HUDEP-2 (cell line): ENCODE measurements around the gene FMNL2.

Source experiments
- DNase-seq, 76 experiments: peaks; one replicate each; lab custom pipeline; 2025; ENCODE audit not compliant: unreplicated experiment in 76 of 76; lab: John Stamatoyannopoulos, UW

The FMNL2 gene

GRCh38 chr2:152444448-152444847 lies 109.5 kb downstream of the FMNL2 start:
- DNase-seq = no peak

- DNase-seq = no peak
Measured at GRCh38 chr2:152445375-152445774, 110.4 kb downstream of the FMNL2 start.

GRCh38 chr2:152445791-152446201 lies 110.8 kb downstream of the FMNL2 start:
- DNase-seq = no peak

- DNase-seq = no peak
Measured at GRCh38 chr2:152446213-152446612, 111.2 kb downstream of the FMNL2 start.

- no peak for DNase-seq
Measured at GRCh38 chr2:152447897-152448296, 112.9 kb downstream of the FMNL2 start.

DNA sequence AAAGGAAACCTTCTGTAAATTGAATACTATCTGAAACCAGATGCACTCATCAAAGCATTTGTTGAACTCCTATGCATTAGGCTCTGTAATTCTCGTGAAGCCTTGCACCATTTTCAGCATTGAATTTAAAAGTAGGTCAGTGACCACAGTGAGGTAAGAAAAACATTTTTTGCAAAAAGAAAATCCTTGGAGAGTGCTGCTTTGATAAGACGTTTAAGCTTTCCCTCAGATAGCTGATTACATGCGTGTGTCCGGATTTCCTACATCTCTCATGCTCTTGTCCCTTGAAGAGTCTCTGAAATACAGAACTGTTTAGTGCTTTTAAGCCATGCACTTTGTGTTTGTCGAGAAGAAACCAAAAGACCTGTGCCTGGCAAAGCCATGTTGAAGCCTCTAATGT lies 113.6 kb downstream of the FMNL2 start:
- DNase-seq = no peak

DNA sequence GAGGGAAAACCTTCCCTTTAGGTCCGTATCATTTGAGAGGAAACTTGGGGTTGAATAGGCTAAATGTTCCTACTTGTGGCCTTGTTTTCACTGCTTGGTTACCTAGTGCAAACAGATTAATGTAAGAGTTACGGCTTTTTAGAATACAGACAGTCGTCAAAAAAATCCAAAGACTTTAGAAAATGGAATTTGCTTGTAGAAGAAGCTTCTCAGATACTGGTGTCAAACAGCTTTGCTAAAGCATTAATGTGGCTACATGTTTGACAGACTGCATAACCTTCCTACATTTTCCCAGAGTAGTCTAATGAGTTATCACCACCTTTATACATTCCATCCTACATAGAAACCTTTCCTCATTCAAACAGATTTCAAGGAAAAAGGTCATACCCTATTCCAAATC lies 114.6 kb downstream of the FMNL2 start:
- no peak for DNase-seq

- no peak for DNase-seq
Measured at GRCh38 chr2:152450176-152450575, 115.2 kb downstream of the FMNL2 start.

- no peak for DNase-seq
Measured at GRCh38 chr2:152452256-152452973, 117.4 kb downstream of the FMNL2 start.

- no peak for DNase-seq
Measured at GRCh38 chr2:152453129-152453911, 118.3 kb downstream of the FMNL2 start.

DNA sequence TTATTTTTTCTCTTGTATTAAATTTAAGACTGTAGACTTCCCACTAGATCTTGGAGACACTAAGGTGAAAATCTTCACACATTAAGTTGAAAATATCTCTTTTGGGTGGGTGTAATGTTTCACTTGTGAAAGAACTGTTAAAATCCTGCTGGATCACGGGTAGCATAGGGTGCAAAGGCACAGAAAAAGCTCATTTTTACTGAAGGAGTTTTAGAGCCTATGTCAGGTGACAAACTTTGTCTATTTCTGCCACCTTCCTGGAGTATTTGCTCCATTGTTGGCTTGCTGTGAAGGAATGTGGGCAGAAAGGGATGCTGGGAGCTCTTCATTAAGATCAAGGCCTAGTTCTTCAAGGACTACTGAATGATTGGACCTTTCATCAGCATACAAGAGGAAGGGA lies 119.4 kb downstream of the FMNL2 start:
- DNase-seq = no peak

- DNase-seq = no peak
Measured at GRCh38 chr2:152454960-152455359, 120.0 kb downstream of the FMNL2 start.

- no peak for DNase-seq
Measured at GRCh38 chr2:152455738-152456137, 120.8 kb downstream of the FMNL2 start.

- no peak for DNase-seq
Measured at GRCh38 chr2:152456262-152456661, 121.3 kb downstream of the FMNL2 start.

GRCh38 chr2:152458441-152458940 lies 123.5 kb downstream of the FMNL2 start:
- DNase-seq = no peak

DNA sequence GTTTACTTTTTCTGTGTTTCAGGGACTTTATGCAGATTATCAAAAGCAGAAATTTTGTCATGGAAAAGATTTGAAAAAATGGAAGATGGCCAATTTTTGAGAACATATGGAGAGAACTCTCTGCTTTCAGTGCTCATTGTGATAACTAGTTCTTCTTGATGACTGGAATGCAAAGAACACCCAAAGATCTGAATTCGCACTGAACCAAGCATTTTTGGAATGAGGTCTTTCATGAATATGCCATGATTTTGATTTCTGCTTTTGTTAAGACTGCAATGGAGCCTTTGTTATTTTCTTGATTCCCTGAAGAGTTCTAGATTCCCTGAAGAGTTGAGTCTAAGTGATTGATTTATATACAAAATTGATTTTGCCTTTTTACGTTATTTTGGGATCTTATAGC lies 124.1 kb downstream of the FMNL2 start:
- DNase-seq = no peak

DNA sequence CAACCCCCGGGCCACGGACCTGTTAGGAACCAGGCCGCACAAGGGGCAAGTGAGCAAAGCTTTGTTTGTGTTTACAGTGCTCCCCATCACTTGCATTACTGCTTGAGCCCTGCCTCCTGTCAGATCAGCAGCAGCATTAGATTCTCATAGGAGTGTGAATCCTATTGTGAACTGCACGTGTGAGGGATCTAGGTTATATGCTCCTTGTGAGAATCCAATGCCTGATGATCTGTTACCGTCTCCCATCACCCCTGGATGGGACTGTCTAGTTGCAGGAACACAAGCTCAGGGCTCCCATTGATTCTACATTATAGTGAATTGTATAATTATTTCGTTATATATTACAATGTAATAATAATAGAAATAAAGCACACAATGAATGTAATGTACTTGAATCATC lies 125.6 kb downstream of the FMNL2 start:
- no peak for DNase-seq

DNA sequence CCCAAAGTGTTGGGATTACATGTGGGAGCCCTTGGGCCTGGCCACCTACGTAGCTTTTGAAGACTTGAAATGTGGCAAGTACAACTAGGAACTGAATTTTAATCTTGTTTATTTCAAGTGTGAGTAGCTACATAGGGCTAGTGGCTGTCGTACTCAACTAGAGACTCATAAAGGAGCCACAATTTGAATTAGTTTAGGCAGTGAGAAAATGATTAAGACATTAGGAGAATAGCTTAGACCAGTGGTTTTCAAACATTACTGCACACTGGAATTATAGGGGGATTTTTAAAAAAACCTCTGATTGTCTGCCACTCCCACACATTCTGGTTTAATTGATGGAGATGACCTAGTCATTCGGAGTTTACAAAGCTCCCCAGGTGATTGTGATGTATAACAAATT lies 127.1 kb downstream of the FMNL2 start:
- no peak for DNase-seq

GRCh38 chr2:152462779-152463178 lies 127.8 kb downstream of the FMNL2 start:
- DNase-seq = no peak

DNA sequence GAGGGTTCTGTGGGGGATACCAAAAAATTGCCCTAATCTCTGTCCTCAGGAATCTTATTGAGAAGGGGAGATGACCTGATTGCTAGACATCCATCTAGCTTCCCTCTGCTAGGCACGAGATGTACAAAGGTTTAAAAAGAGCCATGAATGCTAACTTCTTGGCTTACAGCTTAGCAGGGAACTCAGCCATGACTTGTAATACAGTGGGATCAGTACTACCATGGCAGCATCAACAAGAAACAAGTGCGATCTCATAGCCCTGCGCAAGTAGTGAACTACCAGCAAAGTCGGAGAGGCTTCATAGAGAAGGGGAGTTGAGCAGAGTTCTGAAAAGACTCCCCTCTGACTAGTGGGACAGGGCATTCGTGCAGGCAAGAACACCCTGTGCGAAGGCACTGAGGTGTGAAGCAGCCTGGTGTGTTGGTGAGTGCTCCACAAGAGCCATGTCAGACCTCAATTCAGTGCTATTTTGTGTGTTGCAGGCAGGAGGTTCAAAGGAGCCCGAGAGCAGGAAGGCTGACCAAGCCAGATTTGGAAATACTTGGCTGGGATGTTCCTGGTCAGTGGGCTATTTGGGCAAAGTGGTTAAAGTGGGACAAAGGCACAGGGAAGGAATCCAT lies 130.0 kb downstream of the FMNL2 start:
- no peak for DNase-seq

- no peak for DNase-seq
Measured at GRCh38 chr2:152465541-152465940, 130.6 kb downstream of the FMNL2 start.

DNA sequence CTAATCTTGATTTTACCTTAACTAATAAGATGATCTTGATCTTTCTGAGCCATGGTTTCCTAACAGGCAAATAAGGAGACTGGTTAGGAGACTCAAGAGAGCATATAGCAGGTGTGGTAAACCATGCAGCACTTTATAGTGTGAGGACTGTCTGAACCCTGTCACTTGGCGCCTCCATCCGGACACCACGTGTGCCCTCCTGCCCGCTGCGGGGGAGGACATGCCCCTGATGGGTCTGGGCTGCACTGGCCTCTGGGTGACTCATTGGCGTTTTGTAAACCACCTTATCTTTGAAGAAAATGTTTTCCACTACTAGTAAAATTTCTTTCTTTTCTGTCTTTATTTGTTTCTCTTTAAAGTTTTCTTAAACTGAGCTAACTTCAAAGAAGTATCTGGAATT lies 131.1 kb downstream of the FMNL2 start:
- DNase-seq = peak in 42 of 76 experiments; percentile 1 to 69 (median 27)
